HEK293T (cell line): ENCODE results near the gene SGSM1.

ENCODE experiments used
- CTCF ChIA-PET: fragments of 350-600 bp; formaldehyde crosslinking; extraction: SDS; loops from one replicate; lab custom pipeline; 2021; ENCODE audit warnings: antibody characterized with exemption, inconsistent platforms; lab: Yijun Ruan, JAX
- POLR2A ChIA-PET: fragments of 350-600 bp; formaldehyde crosslinking; extraction: SDS; loops from one replicate; lab custom pipeline; 2020; ENCODE audit warnings: antibody characterized with exemption, inconsistent platforms; lab: Yijun Ruan, JAX
- DNase-seq: peaks from one replicate; pipeline ENCODE4 v3.0.0; 2012; ENCODE audit warnings: mixed read lengths; ENCODE audit errors: extremely low spot score
- ARNT ChIP-seq: fragments of 450-650 bp; IDR thresholded peaks from 2 replicates; pipeline ENCODE4 v1.6.1; 2017; ENCODE audit warnings: mild to moderate bottlenecking
- BHLHE40 ChIP-seq: fragments of 450-650 bp; IDR thresholded peaks from 2 replicates; pipeline ENCODE4 v1.6.1; 2016; ENCODE audit warnings: mild to moderate bottlenecking, moderate library complexity, borderline replicate concordance
- CTBP1 ChIP-seq: fragments of 450-650 bp; IDR thresholded peaks from 2 replicates; pipeline ENCODE4 v1.6.1; 2016; ENCODE audit warnings: borderline replicate concordance
- ELF4 ChIP-seq: fragments of 450-650 bp; IDR thresholded peaks from 2 replicates; pipeline ENCODE4 v1.6.1; 2017; ENCODE audit warnings: antibody characterized with exemption
- FOXA1 ChIP-seq: fragments of 450-650 bp; IDR thresholded peaks from 2 replicates; pipeline ENCODE4 v1.6.1; 2016; ENCODE audit warnings: mild to moderate bottlenecking
- FOXK2 ChIP-seq: fragments of 450-650 bp; IDR thresholded peaks from 2 replicates; pipeline ENCODE4 v1.6.1; 2016; ENCODE audit warnings: mild to moderate bottlenecking
- FOXM1 ChIP-seq: fragments of 450-650 bp; IDR thresholded peaks from 2 replicates; pipeline ENCODE4 v1.6.1; 2017; ENCODE audit warnings: mild to moderate bottlenecking, borderline replicate concordance
- HDGF ChIP-seq: fragments of 450-650 bp; IDR thresholded peaks from 2 replicates; pipeline ENCODE4 v1.6.1; 2017; ENCODE audit warnings: antibody characterized with exemption, borderline replicate concordance
- L3MBTL2 ChIP-seq: fragments of 450-650 bp; conservative IDR thresholded peaks from 2 replicates; pipeline ENCODE4 v1.6.1; 2016; ENCODE audit warnings: mild to moderate bottlenecking
- LEF1 ChIP-seq: fragments of 450-650 bp; IDR thresholded peaks from 2 replicates; pipeline ENCODE4 v1.6.1; 2017; ENCODE audit warnings: mild to moderate bottlenecking, borderline replicate concordance
- NFRKB ChIP-seq: fragments of 450-650 bp; IDR thresholded peaks from 2 replicates; pipeline ENCODE4 v1.6.1; 2016; ENCODE audit warnings: mild to moderate bottlenecking, moderate library complexity
- PKNOX1 ChIP-seq: fragments of 450-650 bp; IDR thresholded peaks from 2 replicates; pipeline ENCODE4 v1.6.1; 2016
- SP1 ChIP-seq: fragments of 450-650 bp; IDR thresholded peaks from 2 replicates; pipeline ENCODE4 v1.6.1; 2017
- SUZ12 ChIP-seq: fragments of 450-650 bp; IDR thresholded peaks from 2 replicates; pipeline ENCODE4 v1.6.1; 2016; ENCODE audit warnings: mild to moderate bottlenecking
- TARDBP ChIP-seq: fragments of 450-650 bp; IDR thresholded peaks from 2 replicates; pipeline ENCODE4 v1.6.1; 2016
- ZNF384 ChIP-seq: fragments of 450-650 bp; IDR thresholded peaks from 2 replicates; pipeline ENCODE4 v1.6.1; 2016

SGSM1 gene

GRCh38 chr22:24942301-24942700 lies 136.3 kb downstream of the SGSM1 start:
- POLR2A ChIA-PET = no interaction called here
- TF ChIP-seq FOXK2 (no peak), SUZ12 (no peak), ARNT (no peak), TARDBP (no peak), BHLHE40 (no peak), ZNF384 (no peak), ELF4 (no peak), PKNOX1 (no peak), FOXA1 (no peak), FOXM1 (no peak), CTBP1 (no peak), SP1 (no peak)
- CTCF ChIA-PET = no interaction called here
- no peak for DNase-seq

GRCh38 chr22:24944217-24944937 lies 138.4 kb downstream of the SGSM1 start:
- ChIA-PET CTCF (no interaction called here), POLR2A (no interaction called here)
- no peak for DNase-seq
- TF ChIP-seq FOXM1 = no peak
- no peak for TF ChIP-seq CTBP1
- no peak for TF ChIP-seq FOXA1
- TF ChIP-seq LEF1 = no peak
- TF ChIP-seq SUZ12 = no peak
- TF ChIP-seq HDGF = no peak
- TF ChIP-seq L3MBTL2 = no peak
- TF ChIP-seq NFRKB = no peak
- no peak for TF ChIP-seq ELF4

- TF ChIP-seq SP1 (no peak), BHLHE40 (no peak), CTBP1 (no peak), ARNT (no peak), ELF4 (no peak), PKNOX1 (no peak), FOXA1 (no peak), LEF1 (no peak)
- DNase-seq = no peak
- POLR2A ChIA-PET = no interaction called here
- CTCF ChIA-PET = no interaction called here
These were observed 139.4 kb downstream of the SGSM1 start for GRCh38 chr22:24945430-24945829.

GRCh38 chr22:24947383-24947782 lies 141.4 kb downstream of the SGSM1 start:
- ChIA-PET POLR2A (no interaction called here), CTCF (no interaction called here)
- DNase-seq = no peak
- TF ChIP-seq SUZ12 (no peak), SP1 (no peak)

- TF ChIP-seq SUZ12 = no peak
- no peak for TF ChIP-seq FOXA1
- no peak for TF ChIP-seq HDGF
- no peak for TF ChIP-seq ZNF384
- no peak for TF ChIP-seq ELF4
- TF ChIP-seq SP1 = no peak
- no peak for TF ChIP-seq ARNT
- no peak for TF ChIP-seq FOXM1
- no peak for TF ChIP-seq TARDBP
- TF ChIP-seq BHLHE40 = no peak
- no peak for TF ChIP-seq PKNOX1
- TF ChIP-seq L3MBTL2 = no peak
- no peak for TF ChIP-seq LEF1
- no peak for DNase-seq
- ChIA-PET POLR2A (no interaction called here), CTCF (no interaction called here)
These were observed 141.9 kb downstream of the SGSM1 start for GRCh38 chr22:24947881-24948280.

GRCh38 chr22:24948356-24949202 lies 142.6 kb downstream of the SGSM1 start:
- no peak for TF ChIP-seq SP1
- no peak for TF ChIP-seq CTBP1
- no peak for TF ChIP-seq NFRKB
- no peak for TF ChIP-seq ZNF384
- TF ChIP-seq FOXM1 = no peak
- TF ChIP-seq ARNT = no peak
- POLR2A ChIA-PET = no interaction called here
- CTCF ChIA-PET = no interaction called here
- DNase-seq = no peak
